ENCODE data around the gene MSGN1.

MSGN1 gene

GRCh38 chr2:17805166-17805565 is 11.1 kb upstream of the MSGN1 start:
- TF ChIP-seq, protein P1, sequence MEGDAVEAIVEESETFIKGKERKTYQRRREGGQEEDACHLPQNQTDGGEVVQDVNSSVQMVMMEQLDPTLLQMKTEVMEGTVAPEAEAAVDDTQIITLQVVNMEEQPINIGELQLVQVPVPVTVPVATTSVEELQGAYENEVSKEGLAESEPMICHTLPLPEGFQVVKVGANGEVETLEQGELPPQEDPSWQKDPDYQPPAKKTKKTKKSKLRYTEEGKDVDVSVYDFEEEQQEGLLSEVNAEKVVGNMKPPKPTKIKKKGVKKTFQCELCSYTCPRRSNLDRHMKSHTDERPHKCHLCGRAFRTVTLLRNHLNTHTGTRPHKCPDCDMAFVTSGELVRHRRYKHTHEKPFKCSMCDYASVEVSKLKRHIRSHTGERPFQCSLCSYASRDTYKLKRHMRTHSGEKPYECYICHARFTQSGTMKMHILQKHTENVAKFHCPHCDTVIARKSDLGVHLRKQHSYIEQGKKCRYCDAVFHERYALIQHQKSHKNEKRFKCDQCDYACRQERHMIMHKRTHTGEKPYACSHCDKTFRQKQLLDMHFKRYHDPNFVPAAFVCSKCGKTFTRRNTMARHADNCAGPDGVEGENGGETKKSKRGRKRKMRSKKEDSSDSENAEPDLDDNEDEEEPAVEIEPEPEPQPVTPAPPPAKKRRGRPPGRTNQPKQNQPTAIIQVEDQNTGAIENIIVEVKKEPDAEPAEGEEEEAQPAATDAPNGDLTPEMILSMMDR (IDR thresholded peaks at IDR 0.05; ENCODE audit: low read depth, low read length), result no peak
- no peak overlapping the region for H3K4me3 ChIP-seq (ENCODE audit: low read depth, low read length)

- TF ChIP-seq, protein P1 (IDR thresholded peaks at IDR 0.05; ENCODE audit: low read depth, low read length), result no peak
- H3K4me3 ChIP-seq (ENCODE audit: low read depth, low read length), result no peak overlapping the region
These were observed 10.4 kb upstream of the MSGN1 start for GRCh38 chr2:17805717-17806363.

- TF ChIP-seq, protein P1 (IDR thresholded peaks at IDR 0.05; ENCODE audit: low read depth, low read length), result no peak
- no peak overlapping the region for H3K4me3 ChIP-seq (ENCODE audit: low read depth, low read length)
These were observed 3.1 kb upstream of the MSGN1 start for GRCh38 chr2:17813010-17813741.

DNA sequence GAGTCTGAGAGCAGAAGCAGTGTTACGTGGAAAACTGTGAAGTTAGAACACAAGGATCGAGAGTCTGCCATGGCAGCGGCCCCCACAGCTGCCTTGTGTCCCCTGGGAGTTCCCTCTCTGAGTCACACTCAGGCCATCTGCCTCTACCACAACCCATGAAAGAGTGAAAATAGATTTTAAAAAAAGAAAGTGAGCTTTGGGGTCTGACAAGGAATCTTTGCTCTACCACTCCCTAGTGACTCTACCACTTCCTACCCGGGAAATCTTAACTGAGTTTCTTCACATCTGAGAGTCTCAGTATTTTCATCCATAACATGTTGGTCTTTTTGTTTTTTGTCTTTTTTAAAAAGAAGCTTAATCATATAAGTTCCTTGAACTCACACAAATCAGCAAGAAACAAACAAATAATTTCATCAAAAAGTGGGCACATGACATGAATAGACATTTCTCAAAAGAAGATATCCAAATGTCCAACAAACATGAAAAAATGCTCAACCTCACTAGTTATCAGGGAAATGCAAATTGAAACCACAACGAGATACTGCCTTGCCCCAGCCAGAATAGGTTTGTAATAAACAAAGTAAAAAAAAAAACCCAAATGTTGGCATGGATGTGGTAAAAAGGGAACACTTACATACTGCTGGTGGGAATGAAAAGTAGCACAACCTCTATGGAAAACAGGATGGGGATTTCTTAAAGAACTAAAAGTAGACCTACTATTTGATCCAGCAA is 2.4 kb upstream of the MSGN1 start:
- no peak overlapping the region for H3K4me3 ChIP-seq (ENCODE audit: low read depth, low read length)
- TF ChIP-seq, protein P1 (IDR thresholded peaks at IDR 0.05; ENCODE audit: low read depth, low read length), result no peak

DNA sequence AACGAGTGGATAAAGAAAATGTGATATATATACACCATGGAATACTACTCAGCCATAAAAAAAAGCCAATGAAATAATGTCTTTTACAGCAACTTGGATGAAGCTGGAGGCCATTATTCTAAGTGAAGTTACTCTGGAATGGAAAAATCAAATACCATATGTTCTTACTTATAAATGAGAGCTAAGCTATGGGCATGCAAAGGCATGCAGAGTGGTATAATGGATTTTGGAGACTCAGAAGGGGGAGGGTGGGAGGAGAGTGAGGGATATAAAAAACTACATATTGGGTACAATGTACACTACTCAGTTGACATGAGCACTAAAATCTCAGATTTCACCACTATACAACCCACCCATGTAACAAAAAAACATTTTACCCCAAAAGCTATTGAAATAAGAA is 1.7 kb upstream of the MSGN1 start:
- TF ChIP-seq, protein P1 (IDR thresholded peaks at IDR 0.05; ENCODE audit: low read depth, low read length), result no peak

DNA sequence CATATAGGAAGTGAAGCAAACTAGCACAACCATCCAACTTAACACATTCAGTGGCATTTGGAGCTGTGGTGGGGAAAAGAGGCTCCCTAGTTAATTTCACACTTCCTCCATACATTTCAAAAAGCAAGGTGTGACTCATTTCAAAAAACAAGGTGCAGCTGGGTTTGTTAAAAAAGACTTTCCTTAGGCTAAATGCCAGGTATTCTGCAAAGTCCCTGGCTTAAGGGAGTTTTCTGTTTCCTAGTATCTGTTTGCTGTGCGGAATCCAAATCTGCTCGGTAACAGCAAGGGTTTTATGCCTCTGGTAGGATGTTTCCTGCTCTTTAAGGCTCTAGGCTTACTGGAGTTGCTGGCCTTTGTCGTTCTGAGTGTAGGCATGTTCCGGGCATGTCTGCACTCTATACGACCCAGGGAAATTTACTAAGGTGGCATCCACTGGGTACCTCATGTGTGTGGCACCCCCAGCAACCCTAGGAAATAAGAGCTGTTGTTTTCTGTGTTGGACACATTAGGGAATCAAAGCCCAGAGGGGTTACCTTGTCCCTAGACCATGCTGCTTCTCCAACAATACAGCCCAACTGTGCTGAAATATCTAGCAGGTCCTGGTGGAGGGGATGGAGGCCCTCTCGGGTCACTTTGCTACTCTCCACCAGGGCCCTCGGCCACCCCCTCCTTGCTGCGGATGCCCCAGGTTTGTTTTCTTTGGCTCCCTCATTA is 634 bp upstream of the MSGN1 start:
- TF ChIP-seq, protein P1 (IDR thresholded peaks at IDR 0.05; ENCODE audit: low read depth, low read length), result no peak
- no peak overlapping the region for H3K4me3 ChIP-seq (ENCODE audit: low read depth, low read length)

More for the DNA sequence above, 1.7 kb upstream of the MSGN1 start:
- no peak overlapping the region for H3K4me3 ChIP-seq (ENCODE audit: low read depth, low read length)
